HepG2 (cell line): ENCODE measurements around the gene IFI30. TPM values are rescaled to one million over a fixed set of nuclear protein-coding genes. Genes with fewer than 3 reads are reported as not detected.

Experiments used
- AFF4 ChIP-seq: sonication (generic); formaldehyde crosslinking; IDR thresholded peaks from 2 replicates; pipeline ENCODE4 v1.4.0; 2020; ENCODE audit warnings: missing genetic modification reagents
- ATF5 ChIP-seq: sonication (generic); formaldehyde crosslinking; IDR thresholded peaks from 2 replicates; pipeline ENCODE4 v1.4.0; 2020; ENCODE audit warnings: mild to moderate bottlenecking, low read depth, missing genetic modification reagents
- BCL3 ChIP-seq: sonication (generic); formaldehyde crosslinking; IDR thresholded peaks from 2 replicates; pipeline ENCODE4 v1.5.1; 2020; ENCODE audit warnings: mild to moderate bottlenecking, missing genetic modification reagents, moderate library complexity
- CHD4 ChIP-seq: fragments of 200-600 bp; sonication (generic); IDR thresholded peaks from 2 replicates; pipeline ENCODE4 v1.7.0; 2017; ENCODE audit warnings: mild to moderate bottlenecking, low read length, borderline replicate concordance
- KMT2B ChIP-seq: IDR thresholded peaks from 2 replicates; pipeline ENCODE4 v1.6.1; 2016; ENCODE audit warnings: missing genetic modification reagents, missing compliant biosample characterization
- NCOR1 ChIP-seq: fragments of 200-600 bp; sonication (generic); IDR thresholded peaks from 2 replicates; pipeline ENCODE4 v1.7.0; 2017; ENCODE audit warnings: antibody characterized with exemption, low read length, borderline replicate concordance
- NFE2 ChIP-seq: sonication (generic); formaldehyde crosslinking; IDR thresholded peaks from 2 replicates; pipeline ENCODE4 v1.4.0; 2020; ENCODE audit warnings: missing genetic modification reagents
- RORA ChIP-seq: sonication (generic); formaldehyde crosslinking; IDR thresholded peaks from 2 replicates; pipeline ENCODE4 v1.5.0; 2020; ENCODE audit warnings: mild to moderate bottlenecking, missing genetic modification reagents, moderate library complexity
- SRSF4 ChIP-seq: fragments of 200-400 bp; formaldehyde crosslinking; IDR thresholded peaks from one replicate; pipeline ENCODE4 v1.6.1; 2018; ENCODE audit warnings: mild to moderate bottlenecking, low read depth, low read length, moderate library complexity; ENCODE audit not compliant: poor library complexity, severe bottlenecking
- STAG1 ChIP-seq: sonication (generic); formaldehyde crosslinking; IDR thresholded peaks from 2 replicates; pipeline ENCODE4 v1.4.0; 2020; ENCODE audit warnings: missing genetic modification reagents
- TRAFD1 ChIP-seq: sonication (generic); formaldehyde crosslinking; IDR thresholded peaks from 2 replicates; pipeline ENCODE4 v1.5.1; 2020; ENCODE audit warnings: missing genetic modification reagents, mild to moderate bottlenecking, borderline replicate concordance
- YEATS4 ChIP-seq: sonication (generic); formaldehyde crosslinking; IDR thresholded peaks from 2 replicates; pipeline ENCODE4 v1.4.0; 2020; ENCODE audit warnings: missing genetic modification reagents, borderline replicate concordance
- ZNF260 ChIP-seq: sonication (generic); formaldehyde crosslinking; IDR thresholded peaks from 2 replicates; pipeline ENCODE4 v1.4.0; 2020; ENCODE audit warnings: missing genetic modification reagents, low read depth, mild to moderate bottlenecking, borderline replicate concordance
- ZNF362 ChIP-seq: sonication (generic); formaldehyde crosslinking; IDR thresholded peaks from 2 replicates; pipeline ENCODE4 v1.4.0; 2020; ENCODE audit warnings: missing genetic modification reagents, mild to moderate bottlenecking, borderline replicate concordance
- ZNF441 ChIP-seq: sonication (generic); formaldehyde crosslinking; IDR thresholded peaks from 2 replicates; pipeline ENCODE4 v1.7.0; 2021; ENCODE audit warnings: missing genetic modification reagents, borderline replicate concordance
- ZNF577 ChIP-seq: sonication (generic); formaldehyde crosslinking; IDR thresholded peaks from 2 replicates; pipeline ENCODE4 v1.4.0; 2020; ENCODE audit warnings: mild to moderate bottlenecking, low read depth, missing genetic modification reagents, borderline replicate concordance
- ZSCAN22 ChIP-seq: sonication (generic); formaldehyde crosslinking; IDR thresholded peaks from 2 replicates; pipeline ENCODE4 v1.4.0; 2020; ENCODE audit warnings: mild to moderate bottlenecking, missing genetic modification reagents
- polyA plus RNA-seq, 8 experiments: library from polyadenylated mRNA; depleted of rRNA in 3 of 8; stranded (reverse) in 7 of 8; unstranded in 1 of 8; fragments of >200 nt; fragmentation: Illumina TruSeq in 4 of 8; extraction: Trizol in 4 of 8; gene quantifications; 2 replicates each; pipeline versions ENCODE4 v1.2.1 to v1.2.3, GENCODE V29; 2011 to 2016; ENCODE audit warnings: low read depth in 4 of 8, missing spikeins in 1 of 8, mixed read lengths in 1 of 8; ENCODE audit not compliant: insufficient read depth in 1 of 8
- total RNA-seq, 5 experiments: library from RNA; depleted of rRNA; stranded (reverse); fragments of >200 nt; fragmentation: Illumina TruSeq; extraction: Trizol; gene quantifications; 2 replicates each; pipeline ENCODE4 v1.2.3, GENCODE V29; 2016; ENCODE audit warnings: low read depth in 1 of 5

Gene IFI30
- total and polyA plus RNA-seq, 2 of the 13 experiments (the other 11 are each of a cell fraction or from before 2014, with no cell fraction given), result 25.0 to 79.4 TPM

GRCh38 chr19:18192673-18193387 lies 19.2 kb downstream of the IFI30 start, which contains the start of gene MPV17L2 (continued):
- TF ChIP-seq ZNF362 (CRISPR knock-in tag) (no peak), TRAFD1 (CRISPR knock-in tag) (0 out of 2 replicates have a peak, but pooled peaks have one; percentile 41), ZNF577 (CRISPR knock-in tag) (no peak), ATF5 (no peak), BCL3 (no peak), NCOR1 (peak; percentile 20; the same call in 1 of the 2 replicates), NFE2 (CRISPR knock-in tag) (no peak), SRSF4 (no peak), CHD4 (no peak), AFF4 (CRISPR knock-in tag) (no peak), ZNF260 (CRISPR knock-in tag) (no peak), YEATS4 (peak; percentile 37; the same call in 1 of the 2 replicates), ZNF441 (CRISPR knock-in tag) (no peak), RORA (CRISPR knock-in tag) (no peak), KMT2B (no peak), STAG1 (CRISPR knock-in tag) (no peak), ZSCAN22 (CRISPR knock-in tag) (no peak)
